RKO (cell line): Measurements from ENCODE around the gene IBA57.
A peak's percentile ranks its signal among the peaks of the same experiment; 100 is the strongest.

Experiments
- DNase-seq: peaks from one replicate; pipeline ENCODE4 v3.0.0-alpha.2; 2016; ENCODE audit warnings: low spot score

IBA57 gene

DNA sequence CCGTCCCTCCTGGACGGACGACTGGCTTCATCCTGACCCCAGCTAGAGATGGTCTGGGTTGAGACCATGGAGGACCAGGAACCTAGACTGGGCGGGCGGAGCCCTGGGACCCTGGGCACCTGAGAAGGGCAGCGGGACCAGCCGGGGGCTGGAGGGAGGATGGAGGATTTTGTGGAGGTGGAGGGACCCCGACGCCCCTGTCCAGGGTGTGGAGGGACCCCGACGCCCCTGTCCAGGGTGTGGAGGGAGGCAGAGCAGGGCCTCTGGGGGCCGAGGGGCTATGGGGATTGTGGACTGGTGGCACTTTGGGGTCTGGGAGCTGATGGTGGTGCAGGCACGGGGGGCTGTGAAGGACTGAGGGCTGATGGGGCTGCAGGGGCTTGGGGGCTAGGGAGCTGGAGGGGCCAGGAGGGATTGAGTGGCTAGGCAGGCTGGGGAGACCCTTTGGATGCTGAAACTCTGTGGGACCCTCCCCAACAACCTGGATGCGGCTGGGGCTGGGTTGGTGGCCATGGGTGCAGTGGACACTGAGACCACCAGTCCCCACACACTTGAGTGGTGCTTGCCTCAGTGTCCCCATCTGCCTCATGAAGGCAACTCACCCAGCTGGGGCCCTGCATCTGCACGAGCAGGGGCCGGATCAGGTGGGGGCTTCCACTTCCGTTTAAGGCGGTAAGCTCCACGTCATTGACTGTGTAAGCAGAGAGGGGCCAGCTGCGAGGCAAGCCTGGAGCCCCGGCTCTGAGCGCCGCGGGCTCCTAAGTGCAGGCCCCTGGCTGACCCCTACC, 8.5 kb upstream of the IBA57 start:
- no peak for DNase-seq

DNA sequence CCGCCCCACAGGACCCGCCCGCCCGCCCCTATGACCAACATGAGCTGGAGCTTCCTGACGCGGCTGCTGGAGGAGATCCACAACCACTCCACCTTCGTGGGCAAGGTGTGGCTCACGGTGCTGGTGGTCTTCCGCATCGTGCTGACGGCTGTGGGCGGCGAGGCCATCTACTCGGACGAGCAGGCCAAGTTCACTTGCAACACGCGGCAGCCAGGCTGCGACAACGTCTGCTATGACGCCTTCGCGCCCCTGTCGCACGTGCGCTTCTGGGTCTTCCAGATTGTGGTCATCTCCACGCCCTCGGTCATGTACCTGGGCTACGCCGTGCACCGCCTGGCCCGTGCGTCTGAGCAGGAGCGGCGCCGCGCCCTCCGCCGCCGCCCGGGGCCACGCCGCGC, 7.9 kb upstream of the IBA57 start:
- no peak for DNase-seq

DNA sequence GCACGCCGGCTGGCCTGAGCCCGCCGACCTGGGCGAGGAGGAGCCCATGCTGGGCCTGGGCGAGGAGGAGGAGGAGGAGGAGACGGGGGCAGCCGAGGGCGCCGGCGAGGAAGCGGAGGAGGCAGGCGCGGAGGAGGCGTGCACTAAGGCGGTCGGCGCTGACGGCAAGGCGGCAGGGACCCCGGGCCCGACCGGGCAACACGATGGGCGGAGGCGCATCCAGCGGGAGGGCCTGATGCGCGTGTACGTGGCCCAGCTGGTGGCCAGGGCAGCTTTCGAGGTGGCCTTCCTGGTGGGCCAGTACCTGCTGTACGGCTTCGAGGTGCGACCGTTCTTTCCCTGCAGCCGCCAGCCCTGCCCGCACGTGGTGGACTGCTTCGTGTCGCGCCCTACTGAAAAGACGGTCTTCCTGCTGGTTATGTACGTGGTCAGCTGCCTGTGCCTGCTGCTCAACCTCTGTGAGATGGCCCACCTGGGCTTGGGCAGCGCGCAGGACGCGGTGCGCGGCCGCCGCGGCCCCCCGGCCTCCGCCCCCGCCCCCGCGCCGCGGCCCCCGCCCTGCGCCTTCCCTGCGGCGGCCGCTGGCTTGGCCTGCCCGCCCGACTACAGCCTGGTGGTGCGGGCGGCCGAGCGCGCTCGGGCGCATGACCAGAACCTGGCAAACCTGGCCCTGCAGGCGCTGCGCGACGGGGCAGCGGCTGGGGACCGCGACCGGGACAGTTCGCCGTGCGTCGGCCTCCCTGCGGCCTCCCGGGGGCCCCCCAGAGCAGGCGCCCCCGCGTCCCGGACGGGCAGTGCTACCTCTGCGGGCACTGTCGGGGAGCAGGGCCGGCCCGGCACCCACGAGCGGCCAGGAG, 7.2 kb upstream of the IBA57 start:
- no peak for DNase-seq

DNA sequence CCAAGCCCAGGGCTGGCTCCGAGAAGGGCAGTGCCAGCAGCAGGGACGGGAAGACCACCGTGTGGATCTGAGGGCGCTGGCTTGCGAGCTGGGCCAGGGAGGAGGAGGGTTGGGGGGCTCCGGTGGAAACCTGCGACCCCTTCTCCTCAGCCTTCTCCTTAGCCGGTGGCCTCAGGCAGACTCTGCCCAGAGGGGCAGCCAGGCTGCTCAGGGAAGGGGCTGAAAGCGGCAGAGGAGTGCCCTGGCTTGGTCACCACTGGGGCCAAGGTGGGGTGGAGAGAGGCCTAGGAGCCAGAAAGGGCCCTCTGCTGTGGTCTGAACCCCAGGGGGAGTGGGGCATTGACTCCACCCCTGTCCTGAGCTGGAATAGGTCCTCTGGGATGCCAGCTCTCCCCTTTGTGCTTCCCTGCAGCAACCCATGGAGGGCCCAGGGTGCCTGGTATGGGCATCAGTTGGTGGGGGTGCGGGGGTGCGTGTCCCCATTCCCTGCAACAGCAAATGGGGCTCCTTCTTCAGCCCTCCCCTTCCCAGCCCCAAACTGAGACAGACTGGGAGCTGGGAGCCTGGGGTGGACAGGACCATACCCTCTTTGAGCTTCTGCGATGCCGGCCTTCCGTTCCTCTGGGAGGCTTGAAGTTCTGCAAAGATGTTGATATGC, 6.5 kb upstream of the IBA57 start:
- no peak for DNase-seq

GRCh38 chr1:228160201-228160761, 5.3 kb upstream of the IBA57 start:
- no peak for DNase-seq

GRCh38 chr1:228161362-228161761, 4.2 kb upstream of the IBA57 start:
- DNase-seq: no peak

- DNase-seq: no peak
These were observed 3.7 kb upstream of the IBA57 start for GRCh38 chr1:228161866-228162265.

DNA sequence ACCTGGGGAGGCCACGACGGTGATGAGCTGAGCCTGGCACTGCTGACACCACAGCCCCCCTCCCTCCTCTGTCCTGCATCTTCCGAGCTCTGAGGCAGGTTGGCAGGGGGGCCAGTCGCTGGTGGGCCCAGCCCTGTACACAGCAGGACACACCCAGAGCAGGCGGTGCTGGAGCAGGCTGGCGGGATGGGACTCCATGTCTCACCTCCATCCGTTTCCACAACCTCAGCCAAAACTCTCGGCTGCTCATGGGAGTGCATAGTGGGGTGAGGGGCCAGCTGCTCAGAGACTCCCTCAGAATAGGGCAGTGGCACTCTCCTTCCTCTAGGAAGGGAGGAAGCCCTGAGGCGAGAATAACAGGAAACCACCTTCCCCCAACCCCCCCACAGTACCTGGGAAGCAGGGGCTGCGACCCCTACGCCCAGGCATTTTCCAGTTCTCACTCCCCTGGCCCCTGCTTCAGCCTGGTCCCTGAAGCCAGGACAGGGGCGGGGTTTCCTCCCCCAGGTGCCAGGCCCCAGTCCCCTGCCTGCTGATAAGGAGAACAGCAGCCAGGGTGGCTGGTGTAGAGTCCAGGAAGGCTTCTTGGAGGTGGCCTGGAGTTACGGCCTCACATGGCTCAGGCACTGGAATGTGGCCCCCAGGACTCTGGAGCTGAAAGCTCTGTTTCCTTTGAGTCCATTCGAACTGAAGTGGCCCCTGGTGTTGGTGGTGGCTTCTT, 3.2 kb upstream of the IBA57 start:
- DNase-seq: no peak

- DNase-seq: no peak
These were observed 2.4 kb upstream of the IBA57 start for GRCh38 chr1:228163007-228163753.

- DNase-seq: no peak
These were observed 1.7 kb upstream of the IBA57 start for GRCh38 chr1:228163776-228164519.

DNA sequence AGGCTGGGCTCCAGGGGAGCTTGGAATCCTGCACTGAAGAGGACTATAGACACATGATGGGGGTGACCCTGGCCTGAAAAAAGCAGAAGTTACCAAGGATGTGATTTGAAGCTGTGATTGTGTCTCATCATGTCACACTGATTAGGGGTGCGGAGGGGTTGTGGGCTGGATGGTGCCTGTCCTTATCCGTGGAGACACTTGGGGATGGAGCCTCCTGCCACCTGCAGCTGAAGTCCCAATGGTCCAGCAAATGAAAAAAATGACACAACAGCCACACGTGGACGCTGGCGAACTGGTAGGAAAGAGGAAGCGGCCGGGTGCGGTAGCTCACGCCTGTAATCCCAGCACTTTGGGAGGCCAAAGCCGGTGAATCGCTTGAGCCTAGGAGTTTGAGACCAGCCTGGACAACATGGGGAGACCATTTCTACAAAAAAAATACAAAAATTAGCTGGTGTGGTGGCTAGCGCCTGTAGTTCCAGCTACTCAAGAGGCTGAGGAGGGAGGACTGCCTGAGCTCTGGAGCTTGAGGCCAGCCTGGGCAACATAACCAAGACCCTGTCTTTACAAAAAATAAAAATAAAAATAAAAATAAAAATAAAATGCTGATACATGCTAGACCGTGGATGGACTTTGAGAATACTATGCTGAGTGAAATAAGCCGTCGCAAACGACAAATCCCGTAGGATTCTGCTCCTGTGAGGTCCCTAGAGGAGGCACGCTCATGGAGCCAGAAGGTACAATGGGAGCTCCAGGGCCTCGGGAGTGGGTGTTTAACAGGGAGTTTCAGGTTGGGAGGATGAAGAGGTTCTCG, 838 bp upstream of the IBA57 start:
- DNase-seq: no peak

- peak; percentile 87 for DNase-seq
These were observed 749 bp downstream of the IBA57 start for GRCh38 chr1:228166170-228166936.

GRCh38 chr1:228168563-228169270, 3.1 kb downstream of the IBA57 start:
- no peak for DNase-seq

DNA sequence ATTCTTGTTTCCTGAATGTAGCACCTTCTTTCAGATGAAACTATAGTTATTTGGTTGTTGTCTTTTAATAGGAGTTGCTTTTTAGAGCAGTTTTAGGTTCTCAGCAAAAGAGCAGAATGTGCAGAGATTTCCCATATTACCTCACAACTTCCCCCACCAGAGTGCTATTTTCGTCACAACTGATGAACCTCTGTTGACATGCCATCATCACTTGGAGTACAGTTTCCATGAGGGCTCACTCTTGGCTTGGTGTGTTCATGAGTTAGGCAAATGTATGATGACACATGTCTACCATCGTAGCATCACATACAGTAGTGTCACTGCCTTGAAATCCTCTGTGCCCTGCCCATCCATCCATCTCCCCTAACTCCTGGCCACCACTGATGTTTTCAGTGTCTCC, 3.7 kb downstream of the IBA57 start:
- no peak for DNase-seq

DNA sequence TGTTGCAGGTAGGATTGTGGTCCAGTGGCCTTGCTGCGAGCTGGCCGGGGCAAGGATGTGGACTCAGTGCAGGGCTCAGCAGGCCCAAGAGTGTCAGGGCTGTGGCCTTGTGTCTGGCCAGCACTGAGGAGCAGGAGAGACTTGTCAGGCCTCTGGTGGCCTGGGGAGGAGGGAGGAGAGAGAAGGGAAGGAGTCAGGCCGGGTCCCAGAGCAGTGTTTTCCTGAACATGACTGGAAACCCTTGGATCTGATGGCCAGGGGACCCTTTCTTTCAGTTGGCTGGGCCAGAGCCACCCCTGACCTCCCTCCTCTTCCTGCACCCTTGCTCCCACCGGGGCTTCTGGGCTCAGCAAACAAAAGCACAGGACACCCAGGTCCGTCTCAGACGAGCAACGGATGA, 5.1 kb downstream of the IBA57 start:
- no peak for DNase-seq

DNA sequence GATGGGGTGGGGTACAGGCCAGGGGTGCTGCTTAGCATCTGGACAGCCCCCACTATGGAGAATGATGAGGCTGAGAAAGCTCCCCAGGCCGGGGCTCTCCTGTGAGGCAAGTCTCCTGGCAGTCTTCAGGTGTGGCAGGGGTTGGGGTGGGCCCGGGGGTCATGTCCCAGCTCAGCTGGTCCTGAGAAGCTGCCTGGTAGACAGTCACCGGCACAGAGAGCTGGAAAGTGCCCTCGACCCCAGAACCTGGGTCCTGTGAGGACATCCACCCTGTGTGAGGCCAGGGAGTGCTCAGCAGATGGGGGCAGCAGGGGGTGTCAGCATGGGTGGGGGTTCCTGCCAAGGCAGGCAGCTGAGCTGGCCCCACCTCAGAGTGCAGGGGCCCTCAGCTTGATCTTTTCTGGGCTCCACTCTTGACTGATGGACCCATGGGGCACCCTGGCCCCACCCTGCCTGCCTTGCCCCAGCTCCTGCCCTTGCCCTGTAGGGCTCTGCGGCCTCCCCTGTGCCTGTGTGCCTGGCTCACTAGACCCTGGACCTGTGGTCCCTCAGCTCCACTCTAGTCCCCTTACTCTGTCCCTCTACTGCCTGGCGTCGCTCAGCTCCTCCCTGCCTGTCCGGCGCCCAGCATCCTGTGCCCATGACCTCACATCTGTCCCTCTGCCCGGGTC, 5.8 kb downstream of the IBA57 start:
- DNase-seq: no peak
